Measurements from ENCODE around the gene DST.

The DST gene

GRCh38 chr6:56515081-56515905, 127.4 kb downstream of the DST start:
- H3K9me2 ChIP-seq (replicated peaks; ENCODE audit: control insufficient read depth, low read length) = no peaks in the 10 kb centered on the region
- H3K36me3 ChIP-seq (ENCODE audit: control insufficient read depth, low read length) = peaks cover 3% of the 10 kb centered on the region; the same call in 1 of the 2 replicates
- H4K20me1 ChIP-seq (ENCODE audit: control insufficient read depth, insufficient read depth, low read depth, low read length) = no peaks in the 10 kb centered on the region
- H3K4me2 ChIP-seq (ENCODE audit: low read length) = no peak overlapping the region
- no peaks in the 10 kb centered on the region for H3F3A ChIP-seq (ENCODE audit: control insufficient read depth, insufficient read depth)
- H3K9me3 ChIP-seq (ENCODE audit: control insufficient read depth, insufficient read depth, low read length) = no peaks in the 10 kb centered on the region
- no peak for TF ChIP-seq EZH2phosphoT487 (IDR thresholded peaks at IDR 0.05; ENCODE audit: borderline replicate concordance, low read length)
- no peak for TF ChIP-seq CTCF (IDR thresholded peaks at IDR 0.05; ENCODE audit: low read depth, low read length, poor library complexity, severe bottlenecking)
- H3K79me2 ChIP-seq (ENCODE audit: control insufficient read depth, low read length) = no peaks in the 10 kb centered on the region
- H3K27ac ChIP-seq (ENCODE audit: low read depth, low read length) = no peak overlapping the region
- H3K4me1 ChIP-seq (ENCODE audit: control insufficient read depth, low read length) = no peaks in the 10 kb centered on the region
- no peak overlapping the region for H3K4me3 ChIP-seq (ENCODE audit: low read length)
- H3K27me3 ChIP-seq (ENCODE audit: control insufficient read depth, low read length) = no peaks in the 10 kb centered on the region

DNA sequence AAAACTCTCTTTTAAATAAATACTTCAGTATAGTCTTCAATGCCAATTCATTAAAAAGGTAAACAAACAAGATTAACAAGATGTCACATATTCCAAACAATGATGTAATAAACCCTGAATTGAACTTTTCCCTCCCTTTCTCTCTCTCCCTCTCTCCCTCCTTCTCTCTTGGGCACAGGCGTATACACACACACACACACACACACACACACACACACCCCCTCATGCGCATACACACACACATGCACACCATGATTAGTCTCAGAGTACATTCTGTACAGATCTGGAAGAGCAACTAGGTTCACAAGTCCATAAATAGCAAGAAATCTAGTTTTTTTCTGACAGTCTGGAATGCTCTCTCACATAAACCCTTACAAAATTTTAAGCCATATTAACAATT, 128.3 kb downstream of the DST start:
- Histone ChIP-seq H3K4me1 (ENCODE audit: control insufficient read depth, low read length) (no peaks in the 10 kb centered on the region), H3F3A (ENCODE audit: control insufficient read depth, insufficient read depth) (no peaks in the 10 kb centered on the region), H3K4me3 (ENCODE audit: low read length) (no peak overlapping the region), H3K79me2 (ENCODE audit: control insufficient read depth, low read length) (no peaks in the 10 kb centered on the region), H3K9me2 (replicated peaks; ENCODE audit: control insufficient read depth, low read length) (no peaks in the 10 kb centered on the region), H4K20me1 (ENCODE audit: control insufficient read depth, insufficient read depth, low read depth, low read length) (no peaks in the 10 kb centered on the region), H3K4me2 (ENCODE audit: low read length) (no peak overlapping the region), H3K9me3 (ENCODE audit: control insufficient read depth, insufficient read depth, low read length) (no peaks in the 10 kb centered on the region), H3K36me3 (ENCODE audit: control insufficient read depth, low read length) (peaks cover 3% of the 10 kb centered on the region; the same call in 1 of the 2 replicates), H3K27me3 (ENCODE audit: control insufficient read depth, low read length) (no peaks in the 10 kb centered on the region), H3K27ac (ENCODE audit: low read depth, low read length) (no peak overlapping the region)
- TF ChIP-seq CTCF (IDR thresholded peaks at IDR 0.05; ENCODE audit: low read depth, low read length, poor library complexity, severe bottlenecking) = no peak
- no peak for TF ChIP-seq EZH2phosphoT487 (IDR thresholded peaks at IDR 0.05; ENCODE audit: borderline replicate concordance, low read length)

DNA sequence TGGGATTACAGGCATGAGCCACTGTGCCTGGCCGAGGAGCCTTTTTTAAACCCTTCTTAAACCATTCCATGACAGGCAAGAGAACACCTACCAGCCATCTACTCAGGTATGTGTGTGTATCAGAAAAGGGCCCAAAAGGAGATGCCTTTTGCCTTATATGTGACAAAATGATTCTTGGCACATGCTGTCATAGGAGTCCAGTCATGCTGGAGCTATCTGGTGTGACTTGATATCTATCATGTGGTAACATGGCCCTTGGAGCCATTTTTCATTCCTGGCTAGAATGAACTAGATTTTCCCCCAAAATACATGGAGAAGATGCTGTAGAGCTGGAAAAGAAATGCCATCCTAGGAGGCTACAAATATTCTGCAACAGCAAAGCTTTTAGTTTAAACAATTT, 129.1 kb downstream of the DST start:
- Histone ChIP-seq H3K9me3 (ENCODE audit: control insufficient read depth, insufficient read depth, low read length) (no peaks in the 10 kb centered on the region), H3K79me2 (ENCODE audit: control insufficient read depth, low read length) (no peaks in the 10 kb centered on the region), H3K36me3 (ENCODE audit: control insufficient read depth, low read length) (peaks cover 3% of the 10 kb centered on the region; the same call in 1 of the 2 replicates), H3K4me3 (ENCODE audit: low read length) (no peak overlapping the region), H4K20me1 (ENCODE audit: control insufficient read depth, insufficient read depth, low read depth, low read length) (no peaks in the 10 kb centered on the region), H3K4me2 (ENCODE audit: low read length) (no peak overlapping the region), H3K4me1 (ENCODE audit: control insufficient read depth, low read length) (no peaks in the 10 kb centered on the region), H3K27ac (ENCODE audit: low read depth, low read length) (no peak overlapping the region), H3F3A (ENCODE audit: control insufficient read depth, insufficient read depth) (no peaks in the 10 kb centered on the region), H3K27me3 (ENCODE audit: control insufficient read depth, low read length) (no peaks in the 10 kb centered on the region), H3K9me2 (replicated peaks; ENCODE audit: control insufficient read depth, low read length) (no peaks in the 10 kb centered on the region)
- no peak for TF ChIP-seq EZH2phosphoT487 (IDR thresholded peaks at IDR 0.05; ENCODE audit: borderline replicate concordance, low read length)
- no peak for TF ChIP-seq CTCF (IDR thresholded peaks at IDR 0.05; ENCODE audit: low read depth, low read length, poor library complexity, severe bottlenecking)

All from DOHH2 (cell line).